Measurements from ENCODE around the gene PRKCH. TPM values are rescaled to one million over a fixed set of nuclear protein-coding genes. Genes with fewer than 3 reads are reported as not detected.

PRKCH gene
- total RNA-seq: 8.6 and 37.1 TPM in 2 replicates

GRCh38 chr14:61321385-61322010 is at the start of gene PRKCH:
Gene PRKCH, plus strand, starts transcription at chr14:61321579. Its CDS starts 523 bp downstream, at chr14:61322102.

DNA sequence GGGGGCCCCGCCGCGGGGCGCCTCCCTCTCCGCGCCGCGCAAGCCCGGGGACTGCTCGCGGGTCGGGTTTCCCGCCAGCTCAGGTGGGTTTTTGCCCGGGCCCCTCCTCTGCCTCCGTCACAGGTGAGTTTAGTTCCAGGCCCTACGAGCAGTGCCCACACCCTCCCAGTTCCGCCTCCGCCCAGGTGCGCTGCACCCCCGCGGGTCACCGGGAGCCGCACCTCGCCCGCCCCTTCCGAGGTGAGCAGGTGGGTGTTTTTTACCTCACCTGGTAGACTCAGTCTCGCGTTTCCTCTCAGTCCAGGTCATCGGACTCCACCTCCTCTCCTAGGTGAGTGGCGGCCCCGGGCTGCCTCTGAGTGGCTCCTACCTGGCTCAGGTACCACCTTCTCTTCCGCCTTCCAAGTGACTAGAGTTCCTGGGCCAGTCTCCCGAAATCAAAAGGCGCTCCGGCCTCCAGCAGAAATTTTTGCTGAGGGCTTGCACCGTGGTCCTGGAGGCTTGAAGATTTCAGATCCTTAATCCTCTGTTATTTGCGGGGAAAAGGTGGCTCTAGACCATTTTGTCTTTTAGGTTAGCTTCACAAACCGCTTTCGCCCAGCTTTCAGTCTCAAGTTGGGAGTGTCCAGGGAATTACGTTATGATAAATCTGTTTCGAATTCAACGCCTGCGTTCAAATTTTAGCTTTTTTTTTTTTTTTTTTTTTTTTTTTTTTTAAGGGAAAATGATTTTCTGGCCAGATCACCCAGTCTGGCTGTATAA is 40.0 kb upstream of the PRKCH start, which contains the start of gene TMEM30B:
TMEM30B (minus strand) TSS at position 153 of the 762 bp plus-strand sequence. CDS start 191 bp downstream, outside the sequence.

Other genes starting within 250 kb of the PRKCH start
- 0.12 and 0.34 TPM in 2 replicates for gene TMEM30B, start 40.2 kb upstream of the PRKCH start, total RNA-seq